Activated CD4-positive, alpha-beta T cell treated with anti-CD3 and anti-CD28 coated beads for 4 hours (primary cell): ENCODE results near the gene RPGRIP1.
"Not testable (repeated sequence)": the region's sequence is repeated elsewhere in the genome, so short reads cannot be mapped to it uniquely, and the experiment has no call there.

Source experiments
- DNase-seq, 2 donors: peaks; one replicate each; pipeline ENCODE4 v3.0.0-alpha.2; 2020

The RPGRIP1 gene

DNA sequence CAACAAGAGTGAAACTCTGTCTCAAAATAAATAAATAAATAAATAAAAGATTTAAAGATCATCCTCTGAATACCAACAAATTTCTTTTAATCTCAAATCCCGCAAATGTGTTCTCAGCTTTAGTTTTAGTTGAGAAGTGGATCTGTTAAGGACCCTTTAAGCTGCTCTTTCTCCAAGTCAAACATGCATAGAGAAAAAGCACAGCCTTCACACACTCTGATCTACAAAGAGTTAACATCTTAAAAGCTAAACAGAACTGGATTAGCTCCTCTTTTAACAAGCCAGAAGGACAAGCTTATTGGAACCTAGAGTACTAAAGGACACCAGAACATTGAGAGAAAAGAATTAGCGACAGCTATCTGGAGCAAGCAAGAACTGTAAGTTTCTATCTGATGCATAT is at the start of gene RPGRIP1:
TSS of gene RPGRIP1 (plus strand) at position 301 of the 400 bp plus-strand sequence. CDS start 7,894 bp downstream, outside the sequence.
- DNase-seq, result no peak

DNA sequence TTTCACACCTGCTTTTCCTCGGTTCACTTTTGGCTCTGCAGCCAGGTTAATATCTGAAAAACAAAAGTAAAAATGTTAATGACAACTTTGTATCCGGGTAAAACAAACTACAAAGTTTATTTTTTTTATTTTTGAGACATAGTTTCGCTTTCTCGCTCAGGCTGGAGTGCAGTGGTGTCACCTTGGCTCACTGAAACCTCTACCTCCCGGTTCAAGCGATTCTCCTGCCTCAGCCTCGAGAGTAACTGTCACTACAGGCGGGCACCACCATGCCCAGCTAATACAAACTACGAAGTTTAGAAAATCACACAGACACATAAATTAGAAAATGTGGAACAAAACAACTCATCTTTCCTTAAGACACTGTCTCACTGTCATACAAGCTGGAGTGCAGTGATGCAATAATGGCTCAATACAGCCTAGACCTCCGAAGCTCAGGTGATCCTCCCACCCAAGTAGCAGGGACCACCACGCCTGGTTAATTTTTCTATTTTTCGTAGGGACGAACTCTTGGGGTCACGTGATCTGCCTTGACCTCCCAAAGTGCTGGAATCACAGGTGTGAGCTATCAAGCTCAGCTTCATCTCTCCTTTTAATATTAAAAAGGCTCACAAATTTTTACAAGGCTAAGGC is 48.7 kb upstream of the RPGRIP1 start:
- DNase-seq, result no peak

DNA sequence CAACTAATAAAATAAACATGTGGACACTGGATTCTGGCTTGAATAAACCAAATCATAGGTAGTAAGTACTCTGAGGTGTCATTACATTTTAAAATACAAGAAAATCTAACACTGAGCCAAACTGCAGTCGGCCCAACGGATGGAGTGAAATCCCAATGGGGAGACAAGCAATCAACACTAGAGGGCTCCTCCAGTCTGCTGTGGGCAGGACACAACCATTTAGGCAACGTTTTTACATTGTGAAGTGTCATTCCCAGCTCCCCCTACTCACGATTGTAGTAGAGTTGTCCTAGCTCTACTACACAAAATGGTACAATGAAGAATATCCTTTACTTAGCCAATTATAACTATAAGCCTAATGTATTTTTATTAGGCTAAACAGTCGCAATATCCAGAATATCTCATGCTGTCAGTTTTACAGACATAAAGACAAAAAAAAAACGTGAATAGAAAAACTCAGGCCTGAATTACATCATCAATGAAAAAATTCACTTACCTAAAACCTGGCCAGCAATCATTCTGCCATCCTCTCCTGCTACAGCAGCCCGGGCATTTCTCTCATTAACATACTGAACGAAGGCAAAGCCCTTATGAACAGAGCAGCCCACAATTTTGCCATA is 46.3 kb upstream of the RPGRIP1 start:
- no peak for DNase-seq

DNA sequence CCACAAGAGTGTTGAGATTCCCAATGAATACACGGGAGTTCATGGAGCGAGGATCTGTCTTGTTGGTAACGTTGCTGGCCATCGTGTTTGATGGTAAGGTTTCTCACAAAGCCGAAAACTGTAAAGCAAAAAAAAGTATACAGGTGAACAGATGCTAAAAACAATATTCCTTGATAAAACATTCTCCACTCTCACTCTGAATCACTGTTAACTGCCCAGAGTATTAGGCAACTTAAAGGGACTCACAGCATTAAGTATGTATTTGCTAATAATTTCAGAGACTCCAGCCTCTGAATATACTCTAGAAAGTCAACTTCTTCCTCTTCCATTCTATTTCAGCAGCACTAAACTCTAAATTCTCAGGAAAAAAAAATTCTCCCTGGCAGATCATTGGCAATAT is 45.8 kb upstream of the RPGRIP1 start:
- no peak for DNase-seq

DNA sequence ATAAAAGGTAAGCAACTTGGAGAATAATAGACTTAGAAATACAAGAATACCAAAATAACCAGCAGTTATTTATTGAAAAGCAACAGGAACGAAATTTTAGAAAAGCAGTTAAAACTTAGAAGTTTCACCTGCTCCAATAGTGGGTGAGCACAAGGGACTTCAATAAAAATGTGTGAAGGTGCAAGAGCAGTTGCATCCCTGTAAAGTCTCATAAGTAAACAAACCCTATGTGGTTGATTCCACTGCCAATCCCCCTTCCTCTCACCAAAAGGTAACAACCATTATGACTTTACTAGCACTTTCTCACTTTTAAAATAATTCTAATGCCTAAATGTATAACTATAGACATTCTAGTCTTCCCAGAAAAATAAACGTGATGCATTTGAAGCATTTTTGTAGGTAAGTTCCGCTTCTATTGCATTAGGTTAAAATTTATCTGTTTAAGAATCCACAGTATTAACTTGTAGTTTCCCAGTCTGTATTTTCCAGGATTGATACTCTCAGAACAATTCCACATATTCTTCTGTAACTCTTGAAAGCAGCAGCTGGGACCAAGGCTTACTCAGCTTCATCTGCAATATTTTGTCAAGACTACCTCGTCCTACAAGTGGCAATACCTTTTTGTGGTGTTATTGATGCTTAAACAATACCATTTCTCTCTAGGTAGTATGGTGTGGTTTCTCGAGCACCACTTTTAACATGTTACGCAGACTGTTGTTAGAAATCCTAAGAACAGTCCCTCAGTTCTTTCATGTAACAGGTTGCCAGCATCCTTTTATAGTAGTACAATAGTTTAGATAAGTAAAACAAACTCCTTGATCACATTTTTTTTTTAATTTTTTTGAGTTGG is 42.7 kb upstream of the RPGRIP1 start:
- no peak for DNase-seq

DNA sequence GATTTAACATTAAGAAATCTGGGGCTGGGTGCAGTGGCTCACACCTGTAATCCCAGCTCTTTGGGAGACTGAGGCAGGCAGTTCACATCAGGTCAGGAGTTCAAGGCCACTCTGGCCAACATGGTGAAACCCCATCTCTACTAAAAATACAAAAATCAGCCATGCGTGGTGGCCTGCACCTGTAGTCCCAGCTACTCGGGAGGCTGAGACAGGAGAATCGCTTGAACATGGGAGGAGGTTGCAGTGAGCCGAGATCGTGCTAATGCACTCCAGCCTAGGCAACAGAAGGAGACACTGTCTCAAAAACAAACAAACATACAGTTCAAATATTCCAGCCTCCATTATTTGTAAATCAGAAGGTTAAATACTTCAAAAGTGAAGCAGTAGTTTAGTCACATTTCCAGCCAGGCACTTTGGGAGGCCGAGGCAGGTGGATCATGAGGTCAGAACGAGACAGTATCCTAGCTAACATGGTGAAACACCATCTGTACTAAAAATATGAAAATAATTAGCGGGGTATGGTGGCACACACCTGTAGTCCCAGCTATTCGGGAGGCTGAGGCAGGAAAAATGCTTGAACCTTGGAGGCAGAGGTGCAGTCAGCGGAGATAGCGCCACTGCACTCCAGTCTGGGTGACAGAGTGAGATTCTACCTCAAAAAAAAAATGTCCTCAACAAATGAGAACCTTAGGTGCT is 40.9 kb upstream of the RPGRIP1 start:
- DNase-seq, result no peak

DNA sequence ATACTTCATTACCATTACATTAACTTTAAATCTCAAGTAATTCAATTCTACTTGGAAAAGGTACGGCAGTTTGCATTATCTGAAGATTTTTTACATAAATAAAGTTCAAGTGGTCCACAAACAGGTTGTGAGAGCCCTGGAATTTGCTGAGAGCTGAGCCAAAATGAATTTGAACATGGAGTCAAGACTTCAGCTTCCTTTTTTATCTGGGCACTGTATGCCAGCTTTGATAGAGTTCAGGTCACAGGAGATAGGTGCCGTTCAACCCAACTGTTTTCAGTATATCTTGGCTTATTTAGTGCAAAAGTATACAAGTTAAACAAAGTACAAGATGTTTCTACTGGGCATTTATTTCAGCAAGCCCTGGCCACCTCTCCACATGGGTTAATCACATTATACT is 39.5 kb upstream of the RPGRIP1 start:
- DNase-seq, result no peak

DNA sequence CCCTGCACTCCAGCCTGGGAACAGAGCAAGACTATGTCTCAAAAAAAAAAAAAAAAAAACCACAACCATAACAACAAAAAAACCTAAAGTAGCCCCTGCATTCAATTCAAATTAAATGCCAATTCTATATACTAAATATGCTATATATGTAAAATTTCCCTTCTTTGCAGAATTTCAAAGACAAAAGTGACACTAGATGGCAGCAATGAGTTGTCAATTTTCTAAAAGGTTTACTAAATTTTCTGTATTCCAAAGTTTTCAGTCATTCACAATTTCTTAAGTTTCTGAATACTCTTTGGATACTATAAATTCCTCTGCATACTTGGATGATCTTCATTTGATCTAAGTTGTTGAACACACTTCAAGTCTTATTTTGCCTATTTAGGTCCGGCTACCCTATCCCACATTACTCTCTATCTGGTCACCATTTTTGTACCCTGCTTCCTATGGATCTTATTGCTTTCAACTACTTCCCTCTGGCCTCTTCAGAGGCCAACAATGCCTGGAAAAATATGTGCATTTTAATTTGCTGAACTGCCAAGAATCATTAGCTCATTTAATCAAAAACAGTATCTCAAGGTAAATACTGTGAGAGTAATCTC is 38.6 kb upstream of the RPGRIP1 start:
- DNase-seq, result no peak

DNA sequence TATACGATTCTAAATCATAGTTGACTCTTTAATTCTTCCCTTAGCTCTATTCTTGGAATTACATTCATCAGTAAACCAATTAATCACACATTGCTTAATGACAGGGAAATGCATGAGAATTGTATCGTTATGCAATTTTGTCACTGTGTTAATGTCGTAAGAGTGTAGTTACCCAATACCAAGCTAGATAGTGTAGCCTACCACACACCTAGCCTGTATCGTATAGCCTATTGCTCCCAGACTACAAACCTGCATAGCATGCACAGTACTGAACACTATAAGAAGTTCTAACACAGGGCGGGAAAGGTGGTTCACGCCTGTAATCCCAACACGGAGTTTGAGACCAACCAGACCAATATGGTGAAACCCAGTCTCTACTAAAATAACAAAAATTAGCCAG is 35.3 kb upstream of the RPGRIP1 start:
- no peak for DNase-seq

DNA sequence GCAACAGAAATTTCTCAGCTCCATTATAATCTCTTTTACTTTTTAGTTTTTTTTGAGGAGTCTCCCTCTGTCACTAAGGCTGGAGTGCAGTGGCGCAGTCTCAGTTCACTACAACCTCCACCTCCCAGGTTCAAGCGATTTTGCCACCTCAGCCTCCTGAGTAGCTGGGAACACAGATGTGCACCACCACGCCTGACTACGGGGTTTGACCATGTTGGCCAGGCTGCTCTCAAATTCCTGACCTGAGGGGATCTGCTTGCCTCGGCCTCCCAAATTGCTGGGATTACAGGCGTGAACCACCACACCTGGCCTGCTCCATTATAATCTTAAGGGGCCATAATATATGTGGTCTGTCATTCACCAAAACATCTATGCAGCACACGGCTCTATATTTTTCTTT is 34.1 kb upstream of the RPGRIP1 start:
- DNase-seq, result no peak

DNA sequence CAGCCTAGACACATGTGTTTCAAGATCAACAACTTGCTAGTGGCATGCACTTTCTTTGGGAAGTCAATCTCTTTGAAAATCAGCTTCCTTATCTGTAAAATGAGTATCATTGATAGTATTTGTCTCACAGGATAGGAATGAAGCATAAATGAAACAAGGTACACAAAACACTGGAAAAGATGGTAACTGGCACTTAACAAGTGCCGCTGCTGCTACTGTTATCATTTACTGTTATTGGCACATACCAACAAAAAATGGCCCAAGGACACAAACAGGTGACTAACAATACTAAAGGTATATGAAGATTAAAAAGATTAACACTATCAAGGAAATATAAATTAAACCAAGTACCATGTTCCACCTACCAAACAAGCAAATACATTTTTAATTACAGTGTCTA is 31.5 kb upstream of the RPGRIP1 start:
- DNase-seq, result no peak

DNA sequence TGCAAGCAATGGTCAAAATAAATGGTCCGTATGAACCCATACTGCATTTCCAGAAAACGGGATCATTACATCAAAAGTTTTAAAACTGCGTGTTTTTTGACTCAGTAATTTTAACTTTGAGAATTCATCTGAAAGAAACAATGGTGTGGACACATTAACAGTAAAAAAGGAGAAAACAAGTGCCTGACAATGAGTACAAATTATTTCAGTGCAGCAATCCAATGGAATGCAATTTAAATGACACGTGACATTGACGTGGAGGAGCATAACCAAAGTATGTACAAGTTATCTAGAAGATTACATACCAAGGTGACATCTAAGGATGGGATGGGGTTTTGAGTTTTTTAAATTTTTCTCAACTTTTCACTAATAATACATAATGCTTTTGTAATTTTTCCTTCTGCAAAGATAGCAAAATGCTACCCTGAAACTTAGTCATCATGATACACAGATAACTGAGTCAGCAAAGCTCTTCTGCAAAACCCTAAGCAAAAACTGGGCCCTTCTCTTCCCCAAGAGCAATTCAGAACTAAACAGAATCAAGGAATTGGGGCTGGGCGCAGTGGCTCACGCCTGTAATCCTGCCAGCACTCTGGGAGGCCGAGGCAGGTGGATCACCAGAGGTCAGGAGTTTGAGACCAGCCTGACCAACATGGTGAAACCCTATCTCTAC is 31.0 kb upstream of the RPGRIP1 start:
- DNase-seq, result no peak

DNA sequence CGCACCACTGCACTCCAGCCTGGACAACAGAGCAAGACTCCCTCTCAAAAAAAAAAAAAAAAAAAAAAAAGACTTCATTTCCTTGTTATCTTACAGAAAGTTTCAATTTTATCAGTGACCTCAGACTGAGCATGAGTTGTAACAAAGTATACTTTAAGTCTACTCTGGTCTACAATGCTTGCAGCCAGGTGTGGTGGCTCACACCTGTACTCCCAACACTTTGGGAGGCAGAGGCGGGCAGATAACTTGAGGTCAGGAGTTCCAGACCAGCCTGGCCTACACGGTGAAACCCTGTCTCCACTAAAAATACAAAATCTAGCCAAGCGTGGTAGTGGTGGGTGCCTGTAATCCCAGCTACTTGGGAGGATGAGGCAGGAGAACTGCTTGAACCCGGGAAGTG is 28.7 kb upstream of the RPGRIP1 start:
- DNase-seq, result no peak

DNA sequence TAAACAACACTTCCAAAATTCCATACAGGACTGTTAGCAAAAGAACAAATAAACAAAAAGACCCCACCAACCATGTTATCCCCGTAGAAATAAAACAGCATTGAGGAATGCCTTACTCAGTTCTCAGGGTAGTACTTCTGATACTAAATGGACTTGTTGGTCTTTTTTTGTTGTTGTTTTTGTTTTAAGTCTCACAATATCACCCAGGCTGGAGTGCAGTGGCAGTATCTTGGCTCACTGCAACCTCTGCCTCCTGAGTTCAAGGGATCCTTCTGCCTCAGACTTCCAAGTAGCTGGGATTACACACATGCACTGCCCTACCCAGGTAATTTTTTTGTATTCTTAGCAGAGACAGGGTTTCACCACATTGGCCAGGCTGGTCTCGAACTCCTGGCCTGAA is 27.7 kb upstream of the RPGRIP1 start:
- no peak for DNase-seq

DNA sequence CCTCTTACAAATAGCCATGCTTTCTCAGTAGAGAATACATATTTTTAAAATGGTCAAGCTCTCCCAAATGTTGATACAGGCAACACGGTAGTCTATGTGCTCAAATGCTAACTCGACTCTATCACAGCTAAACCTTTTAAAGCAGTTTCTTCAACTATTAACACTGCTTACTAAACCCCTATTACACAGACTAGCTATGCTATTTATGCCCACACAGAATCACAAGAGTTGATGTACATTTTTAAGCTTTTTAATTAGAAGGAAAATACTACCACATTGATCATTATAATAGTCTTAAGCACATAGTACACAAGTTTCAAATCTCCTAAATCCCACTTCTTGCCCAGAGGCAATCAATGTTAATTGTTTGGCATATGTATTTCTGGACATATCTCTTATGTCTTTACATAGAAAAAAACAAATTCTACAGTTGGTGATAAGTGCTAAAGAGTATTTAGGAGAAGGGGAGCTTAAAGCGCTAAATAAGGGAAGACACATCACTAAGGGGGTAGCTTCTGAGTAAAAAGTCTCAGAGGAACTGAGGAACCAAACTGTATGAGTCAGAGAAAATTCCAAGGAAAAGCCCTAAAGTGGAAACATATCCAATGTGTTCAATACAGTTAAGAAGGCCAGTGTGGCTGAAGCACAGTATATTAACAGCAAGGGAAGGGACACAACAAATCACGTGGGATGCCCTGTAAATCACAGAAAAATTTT is 24.3 kb upstream of the RPGRIP1 start:
- no peak for DNase-seq

DNA sequence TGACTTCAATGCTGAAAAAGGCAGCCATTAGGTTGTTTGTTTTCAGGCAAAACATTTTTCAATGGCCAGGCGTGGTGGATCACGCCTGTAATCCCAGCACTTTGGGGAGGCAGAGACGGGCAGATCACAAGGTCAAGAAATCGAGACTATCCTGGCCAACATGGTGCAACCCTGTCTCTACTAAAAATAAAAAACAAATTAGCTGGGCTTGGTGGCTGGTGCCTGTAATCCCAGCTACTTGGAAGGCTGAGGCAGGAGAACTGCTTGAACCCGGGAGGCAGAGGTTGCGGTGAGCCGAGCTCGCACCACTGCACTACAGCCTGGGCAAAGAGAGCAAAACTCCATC is 23.8 kb upstream of the RPGRIP1 start:
- not testable (repeated sequence) for DNase-seq

DNA sequence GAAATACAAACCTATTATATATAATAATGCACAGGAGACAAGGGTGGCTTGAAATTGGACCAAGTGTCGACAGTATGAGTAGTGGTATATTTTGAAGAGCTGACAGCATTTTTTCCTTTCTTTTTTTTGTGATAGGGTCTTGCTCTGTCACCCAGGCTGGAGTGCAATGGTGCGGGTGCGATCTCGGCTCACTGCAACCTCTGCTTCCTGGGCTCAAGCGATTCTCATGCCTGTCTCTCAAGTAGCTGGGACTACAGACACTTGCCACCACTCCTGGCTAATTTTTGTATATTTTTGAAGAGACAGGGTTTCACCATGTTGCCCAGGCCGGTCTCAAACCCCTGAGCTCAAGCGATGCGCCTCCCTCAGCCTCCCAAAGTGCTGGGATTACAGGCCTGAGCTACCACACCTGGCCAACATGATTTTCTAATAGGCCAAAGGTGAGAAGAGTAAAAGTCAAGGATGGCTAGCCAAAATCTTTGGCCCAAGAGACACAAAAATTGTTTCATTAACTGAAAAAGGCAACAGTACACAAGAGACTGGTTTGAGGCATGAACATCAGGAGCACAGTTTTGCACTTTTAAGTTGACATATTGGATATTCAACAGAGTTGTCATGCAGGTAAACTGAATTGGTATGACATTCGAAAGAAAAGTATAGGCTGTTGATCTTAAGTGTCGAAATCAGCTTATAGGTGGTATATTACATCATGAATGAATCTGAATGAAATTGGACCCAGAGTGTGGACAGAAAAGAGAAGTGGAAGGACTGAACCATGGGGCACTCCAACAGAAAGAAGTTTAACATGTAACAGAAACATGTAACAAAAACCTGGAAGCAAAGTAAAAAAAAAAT is 23.1 kb upstream of the RPGRIP1 start:
- DNase-seq, result no peak

DNA sequence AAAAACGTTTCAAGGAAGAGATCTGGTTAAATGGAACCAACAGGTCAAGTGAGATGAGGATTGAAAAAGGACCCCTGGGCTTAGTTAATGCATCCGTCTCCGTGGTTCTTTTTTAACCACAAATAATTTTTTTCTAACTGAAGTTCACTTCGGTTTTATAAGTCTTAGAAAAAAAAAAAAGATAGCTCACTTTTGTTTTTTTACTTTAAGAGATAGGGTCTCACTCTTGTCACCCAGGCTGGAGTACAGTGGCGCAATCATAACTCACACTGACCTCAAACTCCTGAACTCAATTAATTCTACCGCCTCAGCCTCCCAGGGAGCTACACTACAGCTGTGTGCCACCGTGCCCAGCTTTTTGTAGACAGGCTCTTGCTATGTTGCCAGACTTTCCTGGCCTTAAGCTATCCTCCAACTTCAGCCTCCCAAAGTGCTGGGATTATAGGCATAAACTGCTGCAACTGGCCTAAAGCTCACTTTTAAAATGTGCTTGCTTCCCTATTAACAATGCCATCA is 22.4 kb upstream of the RPGRIP1 start:
- no peak for DNase-seq

DNA sequence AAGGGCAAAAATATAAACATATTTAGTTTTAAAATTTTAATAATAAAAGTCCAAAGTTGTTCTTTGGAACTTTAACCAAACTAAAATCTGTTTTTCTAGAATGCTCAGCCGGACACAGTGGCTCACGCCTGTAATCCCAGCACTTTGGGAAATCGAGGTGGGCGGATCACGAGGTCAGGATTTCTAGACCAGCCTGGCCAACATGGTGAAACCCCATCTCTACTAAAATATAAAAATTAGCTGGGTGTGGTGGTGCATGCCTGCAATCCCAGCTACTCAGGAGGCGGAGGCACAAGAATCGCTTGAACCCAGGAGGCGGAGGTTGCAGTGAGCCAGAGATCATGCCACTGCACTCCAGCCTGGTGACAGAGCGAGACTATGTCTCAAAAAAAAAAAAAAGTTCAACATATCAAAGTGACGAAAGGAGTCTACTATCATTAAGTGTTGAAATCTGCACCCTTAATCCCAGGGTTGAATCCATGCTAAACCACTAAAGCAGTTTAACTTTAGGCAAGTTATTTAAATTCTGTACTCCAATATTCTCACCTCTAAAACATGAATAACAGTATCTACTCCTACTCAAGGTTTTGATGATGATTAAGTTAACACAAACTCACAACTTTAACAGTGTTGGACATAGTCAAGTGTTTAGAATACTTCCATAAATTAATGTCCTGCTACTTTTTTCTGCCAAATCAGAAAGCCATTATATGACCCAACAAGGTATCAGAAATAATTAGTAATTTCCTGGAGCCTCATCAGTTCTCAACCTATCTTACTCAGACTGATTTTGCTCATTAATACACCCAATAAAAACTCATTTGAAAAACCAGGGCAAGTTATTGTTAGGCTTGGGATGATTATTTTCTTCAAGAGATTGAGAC is 21.6 kb upstream of the RPGRIP1 start:
- no peak for DNase-seq
